ENCODE measurements around the gene CD28. TPM values are rescaled to one million over a fixed set of nuclear protein-coding genes. Genes with fewer than 3 reads are reported as not detected.
"Not testable (repeated sequence)": the region's sequence is repeated elsewhere in the genome, so short reads cannot be mapped to it uniquely, and the experiment has no call there.

CD28 gene
- total RNA-seq, 4 donors from 2014 or later = 1.6 to 16.3 (median 6.0) TPM

GRCh38 chr2:203690441-203691047, 15.9 kb upstream of the CD28 start:
- no peak for ATAC-seq (ENCODE audit: low FRiP score)
- TF ChIP-seq CTCF (IDR thresholded peaks at IDR 0.05) = no peak

GRCh38 chr2:203691149-203691548, 15.3 kb upstream of the CD28 start:
- no peak for ATAC-seq (ENCODE audit: low FRiP score)

More at GRCh38 chr2:203690441-203691047, 15.9 kb upstream of the CD28 start:
- DNase-seq (ENCODE audit: low spot score) = no peak

GRCh38 chr2:203692031-203692710, 14.3 kb upstream of the CD28 start:
- no peak for ATAC-seq (ENCODE audit: low FRiP score)
- DNase-seq (ENCODE audit: low spot score) = no peak
- TF ChIP-seq CTCF (IDR thresholded peaks at IDR 0.05) = no peak

More at GRCh38 chr2:203691149-203691548, 15.3 kb upstream of the CD28 start:
- no peak for TF ChIP-seq CTCF (IDR thresholded peaks at IDR 0.05)
- no peak for DNase-seq (ENCODE audit: low spot score)

GRCh38 chr2:203693242-203693879, 13.1 kb upstream of the CD28 start:
- no peak for TF ChIP-seq CTCF (IDR thresholded peaks at IDR 0.05)
- ATAC-seq (ENCODE audit: low FRiP score) (no peak), DNase-seq (ENCODE audit: low spot score) (no peak)

DNA sequence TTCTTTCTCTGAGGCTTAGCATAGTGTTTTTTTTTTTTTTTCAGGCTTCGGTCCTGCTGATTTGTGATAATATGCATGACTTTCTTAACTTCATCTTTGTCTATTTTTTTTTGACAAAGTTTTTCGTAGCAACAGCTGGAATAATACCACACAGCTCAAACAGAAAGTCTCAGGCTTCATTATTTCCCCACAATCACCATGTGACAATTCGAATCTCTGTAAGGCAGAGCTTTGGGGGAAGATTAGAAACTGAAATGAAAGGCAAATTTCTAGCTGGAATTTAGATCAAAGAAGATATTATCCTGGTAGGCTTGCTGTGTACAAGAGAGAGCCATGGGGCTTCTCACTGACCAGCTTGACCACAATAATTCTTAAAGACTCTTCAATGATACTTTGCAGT, 12.2 kb upstream of the CD28 start:
- no peak for ATAC-seq (ENCODE audit: low FRiP score)
- no peak for TF ChIP-seq CTCF (IDR thresholded peaks at IDR 0.05)
- no peak for DNase-seq (ENCODE audit: low spot score)

DNA sequence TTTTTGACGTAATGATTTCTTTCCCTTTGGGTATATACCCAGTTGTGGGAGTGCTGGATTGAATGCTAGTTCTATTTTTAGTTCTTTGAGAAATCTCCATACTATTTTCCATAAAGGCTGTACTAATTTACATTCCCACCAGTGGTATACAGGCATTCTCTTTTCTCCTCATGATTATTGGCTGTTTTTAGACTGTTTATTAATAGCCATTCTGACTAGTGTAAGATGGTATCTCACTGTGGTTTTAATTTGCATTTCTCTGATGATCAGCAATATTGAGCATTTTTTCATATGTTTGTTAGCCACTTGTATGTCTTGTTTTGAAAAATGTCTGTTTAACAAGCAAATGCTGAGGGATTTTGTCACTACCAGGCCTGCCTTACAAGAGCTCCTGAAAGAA, 9.2 kb upstream of the CD28 start:
- DNase-seq (ENCODE audit: low spot score) = no peak
- ATAC-seq (ENCODE audit: low FRiP score) = no peak
- no peak for TF ChIP-seq CTCF (IDR thresholded peaks at IDR 0.05)

DNA sequence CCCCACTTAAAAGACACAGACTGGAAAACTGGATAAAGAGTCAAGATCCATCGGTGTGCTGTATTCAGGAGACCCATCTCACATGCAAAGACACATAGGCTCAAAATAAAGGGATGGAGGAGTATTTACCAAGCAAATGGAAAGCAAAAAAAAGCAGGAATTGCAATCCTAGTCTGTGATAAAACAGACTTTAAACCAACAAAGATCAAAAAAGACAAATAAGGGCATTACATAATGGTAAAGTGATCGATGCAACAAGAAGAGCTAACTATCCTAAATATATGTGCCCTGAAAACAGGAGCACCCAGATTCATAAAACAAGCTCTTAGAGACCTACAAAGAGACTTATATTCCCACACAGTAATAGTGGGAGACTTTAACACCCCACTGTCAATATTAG, 8.7 kb upstream of the CD28 start:
- DNase-seq (ENCODE audit: low spot score); ATAC-seq (ENCODE audit: low FRiP score): not testable (repeated sequence)

- not testable (repeated sequence) for ATAC-seq (ENCODE audit: low FRiP score); DNase-seq (ENCODE audit: low spot score)
Observed at GRCh38 chr2:203698410-203698809, 8.0 kb upstream of the CD28 start.
